PC-3 (cell line): ENCODE results near the gene ERAP2. TPM values are rescaled to one million over a fixed set of nuclear protein-coding genes. Genes with fewer than 3 reads are reported as not detected.

Experiments
- ATAC-seq: fragments of 200-7000 bp; cut with Tn5 transposase; 2 replicates; pipeline ENCODE4 v1.9.1; 2020; ENCODE audit warnings: mild to moderate bottlenecking, moderate library complexity
- BruUV-seq: library from RNA; stranded (reverse); fragments of 400-500 nt; replicated peaks from 2 replicates; lab custom pipeline; 2021; lab: Mats Ljungman, UMichigan
- CTCF ChIA-PET: fragments of 300-600 bp; sonication (Branson Sonifier 250); formaldehyde crosslinking; loops from one replicate; lab custom pipeline; 2022; ENCODE audit warnings: antibody characterized with exemption; lab: Charles Lee
- POLR2A ChIA-PET: fragments of 300-600 bp; sonication (Branson Sonifier 250); formaldehyde crosslinking; loops from one replicate; lab custom pipeline; 2022; ENCODE audit warnings: antibody characterized with exemption; ENCODE audit not compliant: unreplicated experiment; lab: Charles Lee
- DNase-seq: peaks from one replicate; pipeline ENCODE4 v3.0.0-alpha.2; 2015
- H2AFZ ChIP-seq: fragments of 300-600 bp; sonication (generic); 2 replicates; pipeline ENCODE4 v1.6.0; 2016; ENCODE audit warnings: antibody characterized with exemption, low read length
- H3F3A ChIP-seq: fragments of 300-600 bp; sonication (generic); one replicate; pipeline ENCODE4 v1.6.0; 2017; ENCODE audit warnings: antibody characterized with exemption, low read length, control low read depth, mild to moderate bottlenecking; ENCODE audit not compliant: unreplicated experiment
- H3K27ac ChIP-seq: fragments of 300-600 bp; sonication (generic); 2 replicates; pipeline ENCODE4 v1.5.1; 2016; ENCODE audit warnings: mild to moderate bottlenecking, low read length
- H3K27me3 ChIP-seq: fragments of 300-600 bp; sonication (generic); 2 replicates; pipeline ENCODE4 v1.6.1; 2016; ENCODE audit warnings: low read length, mixed read lengths
- H3K36me3 ChIP-seq: fragments of 300-600 bp; sonication (generic); 2 replicates; pipeline ENCODE4 v1.6.1; 2016; ENCODE audit warnings: low read depth, mixed run types, low read length, mixed read lengths
- H3K4me1 ChIP-seq: fragments of 300-600 bp; sonication (generic); 2 replicates; pipeline ENCODE4 v1.5.1; 2016; ENCODE audit warnings: low read length; ENCODE audit not compliant: insufficient read depth
- H3K4me2 ChIP-seq: fragments of 300-600 bp; sonication (generic); 2 replicates; pipeline ENCODE4 v1.6.0; 2016; ENCODE audit warnings: low read length
- H3K4me3 ChIP-seq: fragments of 300-600 bp; sonication (generic); 2 replicates; pipeline ENCODE4 v1.5.1; 2016; ENCODE audit warnings: mild to moderate bottlenecking, low read length, mixed read lengths
- H3K79me2 ChIP-seq: fragments of 300-600 bp; sonication (generic); 2 replicates; pipeline ENCODE4 v1.6.1; 2017; ENCODE audit warnings: low read length, mixed read lengths
- H3K9ac ChIP-seq: fragments of 300-600 bp; sonication (generic); 2 replicates; pipeline ENCODE4 v1.6.0; 2016; ENCODE audit warnings: mild to moderate bottlenecking, low read length
- H3K9me2 ChIP-seq: fragments of 300-600 bp; sonication (generic); replicated peaks from 2 replicates; pipeline ENCODE4 v1.6.1; 2016; ENCODE audit warnings: mixed run types, low read length, mixed read lengths
- H3K9me3 ChIP-seq: fragments of 300-600 bp; sonication (generic); 2 replicates; pipeline ENCODE4 v1.6.1; 2016; ENCODE audit warnings: low read length, mixed read lengths
- H4K20me1 ChIP-seq: fragments of 300-600 bp; sonication (generic); 2 replicates; pipeline ENCODE4 v1.6.1; 2016; ENCODE audit warnings: low read length, mixed read lengths
- CTCF ChIP-seq: fragments of 300-600 bp; sonication (generic); conservative IDR thresholded peaks from 2 replicates; pipeline ENCODE4 v1.5.1; 2017; ENCODE audit warnings: antibody characterized with exemption, low read depth, mild to moderate bottlenecking, low read length
- EZH2 ChIP-seq: fragments of 300-600 bp; sonication (generic); IDR thresholded peaks from one replicate; pipeline ENCODE4 v1.6.1; 2017; ENCODE audit warnings: antibody characterized with exemption, mild to moderate bottlenecking, low read length; ENCODE audit not compliant: unreplicated experiment
- EZH2phosphoT487 ChIP-seq: fragments of 300-600 bp; sonication (generic); IDR thresholded peaks from 2 replicates; pipeline ENCODE4 v1.6.1; 2018; ENCODE audit warnings: mild to moderate bottlenecking, antibody characterized with exemption, low read length, borderline replicate concordance
- intact Hi-C: fragments of 100-400 bp; cut with micrococcal nuclease; formaldehyde crosslinking; loops from 2 replicates; pipeline ENCODE4 v1.9.0; 2023
- total RNA-seq: library from RNA; depleted of rRNA; stranded (reverse); fragments of >200 nt; gene quantifications from 2 replicates; pipeline ENCODE4 v1.2.3, GENCODE V29; 2014

Gene ERAP2
- total RNA-seq, 1 experiment from 2014 or later, result 9.6 TPM

- H3K79me2 ChIP-seq, result no peaks in the 10 kb centered on the region
Observed at GRCh38 chr5:96927008-96927407, 50.7 kb downstream of the ERAP2 start.

GRCh38 chr5:96928931-96929708 is 52.8 kb downstream of the ERAP2 start:
- no peak overlapping the region for H3K4me3 ChIP-seq
- no peaks in the 10 kb centered on the region for H3K27me3 ChIP-seq
- DNase-seq (no peak), ATAC-seq (no peak)
- H3K4me2 ChIP-seq, result no peak overlapping the region
- ChIA-PET POLR2A (no interaction called here), CTCF (no interaction called here)
- H3K36me3 ChIP-seq, result no peaks in the 10 kb centered on the region
- H3K9me3 ChIP-seq, result no peaks in the 10 kb centered on the region
- no peaks in the 10 kb centered on the region for H3K79me2 ChIP-seq
- H3K9me2 ChIP-seq, result no peaks in the 10 kb centered on the region
- TF ChIP-seq EZH2phosphoT487 (no peak), CTCF (no peak), EZH2 (no peak)
- H3K27ac ChIP-seq, result no peak overlapping the region
- H2AFZ ChIP-seq, result no peak overlapping the region
- H3F3A ChIP-seq, result no peaks in the 10 kb centered on the region
- peaks cover 13% of the 10 kb centered on the region for H3K4me1 ChIP-seq
- no peak overlapping the region for H3K9ac ChIP-seq
- BruUV-seq, result no TSS peak
- intact Hi-C loops, result no loop called here
- H4K20me1 ChIP-seq, result no peaks in the 10 kb centered on the region

More at GRCh38 chr5:96927008-96927407, 50.7 kb downstream of the ERAP2 start:
- H2AFZ ChIP-seq, result no peak overlapping the region
- BruUV-seq, result no TSS peak
- H3K27me3 ChIP-seq, result no peaks in the 10 kb centered on the region
- H3K4me2 ChIP-seq, result no peak overlapping the region
- H3F3A ChIP-seq, result no peaks in the 10 kb centered on the region
- no peak overlapping the region for H3K4me3 ChIP-seq
- no peak for TF ChIP-seq CTCF
- no peak for TF ChIP-seq EZH2phosphoT487
- no peak for TF ChIP-seq EZH2
- ChIA-PET CTCF (no interaction called here), POLR2A (no interaction called here)
- no peak overlapping the region for H3K9ac ChIP-seq
- intact Hi-C loops, result no loop called here
- no peaks in the 10 kb centered on the region for H3K9me2 ChIP-seq
- no peaks in the 10 kb centered on the region for H3K36me3 ChIP-seq
- H3K27ac ChIP-seq, result no peak overlapping the region
- ATAC-seq (no peak), DNase-seq (no peak)
- peaks cover 9% of the 10 kb centered on the region for H3K4me1 ChIP-seq
- no peaks in the 10 kb centered on the region for H3K9me3 ChIP-seq
- no peaks in the 10 kb centered on the region for H4K20me1 ChIP-seq

- Histone ChIP-seq H3K36me3 (no peaks in the 10 kb centered on the region), H3K9me3 (no peaks in the 10 kb centered on the region), H3K9ac (no peak overlapping the region), H3F3A (no peaks in the 10 kb centered on the region), H3K27ac (no peak overlapping the region), H3K4me1 (peaks cover 13% of the 10 kb centered on the region), H2AFZ (no peak overlapping the region), H4K20me1 (no peaks in the 10 kb centered on the region), H3K4me3 (no peak overlapping the region), H3K27me3 (no peaks in the 10 kb centered on the region), H3K79me2 (no peaks in the 10 kb centered on the region), H3K4me2 (no peak overlapping the region), H3K9me2 (no peaks in the 10 kb centered on the region)
- POLR2A ChIA-PET, result no interaction called here
- no TSS peak for BruUV-seq
- intact Hi-C loops, result no loop called here
- ATAC-seq (no peak), DNase-seq (no peak)
- CTCF ChIA-PET, result no interaction called here
- no peak for TF ChIP-seq EZH2phosphoT487
- no peak for TF ChIP-seq CTCF
- TF ChIP-seq EZH2, result no peak
Observed at GRCh38 chr5:96930058-96930457, 53.8 kb downstream of the ERAP2 start.
